Measurements from ENCODE around the gene RAB11FIP2. TPM values are rescaled to one million over a fixed set of nuclear protein-coding genes. Genes with fewer than 3 reads are reported as not detected.

RAB11FIP2 gene
- total RNA-seq, 1 donor from 2014 or later = 49.9 TPM

- no peak for DNase-seq (ENCODE audit: low spot score)
Observed at GRCh38 chr10:117983961-117984360, 62.8 kb downstream of the RAB11FIP2 start.

- DNase-seq (ENCODE audit: low spot score) = no peak
Observed at GRCh38 chr10:117980755-117981702, 65.7 kb downstream of the RAB11FIP2 start.

GRCh38 chr10:117980216-117980615, 66.5 kb downstream of the RAB11FIP2 start:
- DNase-seq (ENCODE audit: low spot score) = no peak

GRCh38 chr10:117972168-117972837, 74.4 kb downstream of the RAB11FIP2 start:
- DNase-seq (ENCODE audit: low spot score) = no peak

GRCh38 chr10:117970962-117971361, 75.8 kb downstream of the RAB11FIP2 start:
- no peak for DNase-seq (ENCODE audit: low spot score)

GRCh38 chr10:117969592-117969991, 77.1 kb downstream of the RAB11FIP2 start:
- no peak for DNase-seq (ENCODE audit: low spot score)

GRCh38 chr10:117968354-117969182, 78.2 kb downstream of the RAB11FIP2 start:
- DNase-seq (ENCODE audit: low spot score) = no peak

GRCh38 chr10:117967149-117967650, 79.5 kb downstream of the RAB11FIP2 start:
- no peak for DNase-seq (ENCODE audit: low spot score)

- DNase-seq (ENCODE audit: low spot score) = no peak
Observed at GRCh38 chr10:117965984-117966383, 80.8 kb downstream of the RAB11FIP2 start.

- DNase-seq (ENCODE audit: low spot score) = no peak
Observed at GRCh38 chr10:117964536-117964935, 82.2 kb downstream of the RAB11FIP2 start.

- DNase-seq (ENCODE audit: low spot score) = no peak
Observed at GRCh38 chr10:117960345-117960935, 86.3 kb downstream of the RAB11FIP2 start.

GRCh38 chr10:117956972-117957371, 89.8 kb downstream of the RAB11FIP2 start:
- no peak for DNase-seq (ENCODE audit: low spot score)

- DNase-seq (ENCODE audit: low spot score) = no peak
Observed at GRCh38 chr10:117955176-117955575, 91.6 kb downstream of the RAB11FIP2 start.
